H1 (cell line): ENCODE data around the gene SYTL2. TPM values are rescaled to one million over a fixed set of nuclear protein-coding genes. Genes with fewer than 3 reads are reported as not detected.

Experiments
- CTCF ChIA-PET: fragments of 300-600 bp; sonication (Branson Sonifier 250); formaldehyde crosslinking; loops from one replicate; lab custom pipeline; 2021; ENCODE audit not compliant: partially characterized antibody; lab: Charles Lee
- POLR2A ChIA-PET: fragments of 300-600 bp; sonication (Branson Sonifier 250); formaldehyde crosslinking; loops from one replicate; lab custom pipeline; 2021; ENCODE audit warnings: inconsistent platforms; ENCODE audit not compliant: partially characterized antibody; lab: Charles Lee
- DNase-seq, 2 experiments: peaks; one replicate each; pipeline versions ENCODE4 v3.0.0 to v3.0.0-alpha.2; 2010 to 2022; ENCODE audit warnings: low spot score in 2 of 2, low read depth in 1 of 2, mixed read lengths in 1 of 2
- FAIRE-seq: peaks from 2 replicates; lab custom pipeline; 2011; peaks lifted over from hg19 to GRCh38; lab: Jason Lieb, UNC
- H2AFZ ChIP-seq: 2 replicates; pipeline ENCODE4 v1.8.1; 2012; ENCODE audit warnings: low read length, inconsistent platforms
- H2AK5ac ChIP-seq: 2 replicates; pipeline ENCODE4 v1.6.1; 2013; ENCODE audit warnings: low read depth, low read length
- H2BK120ac ChIP-seq: replicated peaks from 2 replicates; pipeline ENCODE3; 2013; ENCODE audit warnings: low read depth, low read length, inconsistent platforms
- H2BK12ac ChIP-seq: 2 replicates; pipeline ENCODE4 v1.6.1; 2013; ENCODE audit warnings: low read depth, low read length
- H2BK15ac ChIP-seq: 2 replicates; pipeline ENCODE4 v1.6.1; 2013; ENCODE audit warnings: low read length
- H2BK20ac ChIP-seq: 2 replicates; pipeline ENCODE4 v1.6.1; 2013; ENCODE audit warnings: low read length
- H2BK5ac ChIP-seq: 2 replicates; pipeline ENCODE4 v1.6.1; 2013; ENCODE audit warnings: low read depth, low read length
- H3K14ac ChIP-seq: 2 replicates; pipeline ENCODE4 v1.6.1; 2013; ENCODE audit warnings: inconsistent platforms; ENCODE audit not compliant: insufficient read length
- H3K18ac ChIP-seq: 2 replicates; pipeline ENCODE4 v1.6.1; 2013; ENCODE audit warnings: low read length; ENCODE audit errors: extremely low read depth
- H3K23ac ChIP-seq: 2 replicates; pipeline ENCODE4 v1.6.1; 2013; ENCODE audit warnings: inconsistent platforms; ENCODE audit not compliant: insufficient read length
- H3K23me2 ChIP-seq: 2 replicates; pipeline ENCODE4 v1.6.1; 2013; ENCODE audit warnings: low read depth, low read length
- H3K27ac ChIP-seq: 2 replicates; pipeline ENCODE4 v1.6.1; 2011; ENCODE audit warnings: low read depth, low read length, inconsistent platforms
- H3K27me3 ChIP-seq, 4 experiments: replicated peaks in 1 of 4; 1 replicate in 1 of 4; 2 replicates in 3 of 4; pipeline versions ENCODE4 v1.6.1 to v1.8.1; 2011 to 2013; ENCODE audit warnings: low read length in 3 of 4, mild to moderate bottlenecking in 3 of 4, inconsistent platforms in 2 of 4, mixed read lengths in 2 of 4, moderate library complexity in 1 of 4; ENCODE audit not compliant: control insufficient read depth in 3 of 4, insufficient read depth in 3 of 4; ENCODE audit errors: extremely low read depth in 1 of 4
- H3K36me3 ChIP-seq, 4 experiments: 2 replicates each; pipeline versions ENCODE4 v1.6.1 to v1.8.1; 2011 to 2013; ENCODE audit warnings: mild to moderate bottlenecking in 4 of 4, low read length in 3 of 4, moderate library complexity in 2 of 4, control low read depth in 1 of 4, inconsistent platforms in 1 of 4; ENCODE audit not compliant: insufficient read depth in 4 of 4, control insufficient read depth in 2 of 4
- H3K4ac ChIP-seq: replicated peaks from 2 replicates; pipeline ENCODE3; 2013; ENCODE audit warnings: low read length, low read depth, mixed read lengths, inconsistent platforms; ENCODE audit not compliant: insufficient read length
- H3K4me1 ChIP-seq, 4 experiments: replicated peaks in 1 of 4; 1 replicate in 1 of 4; 2 replicates in 3 of 4; pipeline versions ENCODE4 v1.6.1 to v1.8.1; 2011 to 2013; ENCODE audit warnings: low read length in 3 of 4, inconsistent platforms in 2 of 4, mixed read lengths in 1 of 4; ENCODE audit not compliant: insufficient read depth in 4 of 4, control insufficient read depth in 3 of 4
- H3K4me2 ChIP-seq, 2 experiments: 2 replicates each; pipeline versions ENCODE4 v1.6.1 to v1.8.1; 2011 to 2013; ENCODE audit warnings: low read depth in 2 of 2, low read length in 2 of 2, control low read depth in 1 of 2, inconsistent platforms in 1 of 2, mild to moderate bottlenecking in 1 of 2; ENCODE audit not compliant: insufficient read depth in 1 of 2
- H3K4me3 ChIP-seq, 4 experiments: fragments of 200-600, 300-600 bp in 1 of 4; sonication (generic), shearing (Covaris generic), sonication (Bioruptor Twin) in 1 of 4; 2 replicates each; pipeline versions ENCODE4 v1.5.1 to v1.8.1; 2011 to 2016; ENCODE audit warnings: low read length in 4 of 4, low read depth in 3 of 4, control low read depth in 2 of 4, inconsistent platforms in 2 of 4, mild to moderate bottlenecking in 2 of 4, mixed read lengths in 1 of 4, moderate library complexity in 1 of 4; ENCODE audit not compliant: insufficient read depth in 2 of 4; ENCODE audit errors: extremely low read depth in 1 of 4
- H3K56ac ChIP-seq: replicated peaks from 2 replicates; pipeline ENCODE3; 2013; ENCODE audit warnings: low read depth, mild to moderate bottlenecking, mixed read lengths, low read length, inconsistent platforms; ENCODE audit not compliant: insufficient read length
- H3K79me1 ChIP-seq: 2 replicates; pipeline ENCODE4 v1.6.1; 2013; ENCODE audit warnings: low read depth, low read length, control low read depth
- H3K79me2 ChIP-seq, 2 experiments: 2 replicates each; pipeline versions ENCODE4 v1.6.1 to v1.8.1; 2012 to 2013; ENCODE audit warnings: low read length in 2 of 2, mild to moderate bottlenecking in 2 of 2, inconsistent platforms in 1 of 2; ENCODE audit not compliant: insufficient read depth in 2 of 2, control insufficient read depth in 1 of 2
- H3K9ac ChIP-seq, 4 experiments: replicated peaks in 1 of 4; 1 replicate in 1 of 4; 2 replicates in 3 of 4; pipeline versions ENCODE4 v1.6.1 to v1.8.1; 2011 to 2013; ENCODE audit warnings: low read depth in 3 of 4, low read length in 3 of 4, control low read depth in 2 of 4, mild to moderate bottlenecking in 2 of 4, moderate library complexity in 2 of 4, inconsistent platforms in 1 of 4; ENCODE audit errors: extremely low read depth in 1 of 4
- H3K9me3 ChIP-seq, 2 experiments: 2 replicates each; pipeline versions ENCODE4 v1.6.1 to v1.8.1; 2012 to 2013; ENCODE audit warnings: mild to moderate bottlenecking in 2 of 2, moderate library complexity in 2 of 2, control low read depth in 1 of 2, inconsistent platforms in 1 of 2, low read depth in 1 of 2, low read length in 1 of 2, mixed read lengths in 1 of 2; ENCODE audit not compliant: insufficient read depth in 2 of 2
- H4K20me1 ChIP-seq, 2 experiments: replicated peaks in 1 of 2; 2 replicates each; pipeline versions ENCODE3 to v1.8.1; 2011 to 2013; ENCODE audit warnings: inconsistent platforms in 2 of 2, low read length in 2 of 2, mild to moderate bottlenecking in 1 of 2; ENCODE audit not compliant: insufficient read depth in 2 of 2, control insufficient read depth in 1 of 2
- H4K5ac ChIP-seq: 2 replicates; pipeline ENCODE4 v1.6.1; 2013; ENCODE audit warnings: low read length, low read depth, mixed read lengths, inconsistent platforms; ENCODE audit not compliant: insufficient read length
- H4K8ac ChIP-seq: 2 replicates; pipeline ENCODE4 v1.8.0; 2013; ENCODE audit warnings: mild to moderate bottlenecking, moderate library complexity, low read length, inconsistent platforms; ENCODE audit not compliant: insufficient read depth; ENCODE audit errors: extremely low read depth
- H4K91ac ChIP-seq: replicated peaks from 2 replicates; pipeline ENCODE3; 2013; ENCODE audit warnings: low read length, mixed read lengths, inconsistent platforms; ENCODE audit not compliant: insufficient read length
- CBX5 ChIP-seq: fragments of 300-800, 300-1000 bp; sonication (generic); IDR thresholded peaks from 2 replicates; pipeline ENCODE4 v1.7.1; 2016; ENCODE audit warnings: antibody characterized with exemption, low read length, low read depth
- KDM1A ChIP-seq: fragments of 200-600, 300-600 bp; sonication (generic); IDR thresholded peaks from 2 replicates; pipeline ENCODE4 v1.7.1; 2016; ENCODE audit warnings: mild to moderate bottlenecking, low read length, borderline replicate concordance
- WGBS, 2 experiments: shearing (Covaris generic) in 1 of 2; methylation state at CpG; one replicate each; pipeline versions ENCODE4 v1.1.6 to v1.1.7; 2013 to 2015; ENCODE audit warnings: low lambda C conversion rate in 2 of 2, mixed read lengths in 2 of 2, inconsistent platforms in 1 of 2, low coverage in 1 of 2, missing lambda C conversion rate in 1 of 2; ENCODE audit not compliant: insufficient replicate concordance in 2 of 2, insufficient coverage in 1 of 2, insufficient read length in 1 of 2; ENCODE audit errors: extremely low coverage in 1 of 2, missing lambda C conversion rate in 1 of 2; 5-methylcytosine and 5-hydroxymethylcytosine counted together
- polyA plus RNA-seq, 7 experiments: library from polyadenylated mRNA; depleted of rRNA in 3 of 7; stranded (reverse) in 5 of 7; unstranded in 2 of 7; fragments of >200 nt in 5 of 7; fragments of 200-250 nt in 2 of 7; gene quantifications; 1 replicate in 5 of 7; 2 replicates in 1 of 7; 4 replicates in 1 of 7; pipeline versions ENCODE4 v1.2.1 to v1.2.3, GENCODE V29; 2011 to 2013; ENCODE audit warnings: missing spikeins in 2 of 7, mixed read lengths in 2 of 7
- total RNA-seq: library from RNA; stranded (reverse); fragmentation: NEBNext Ultra II Directional; extraction: Animal tissue kit (Norgen Biotek cat#: 25700); gene quantifications from 2 replicates; pipeline ENCODE4 v1.2.1, GENCODE V29; 2021

Gene SYTL2
- total and polyA plus RNA-seq, 2 of the 8 experiments (the other 6 are each of a cell fraction or from before 2014, with no cell fraction given): 1.3 to 9.1 TPM

- Histone ChIP-seq H3K23me2 (no peaks in the 10 kb centered on the region), H4K8ac (no peak overlapping the region), H3K23ac (no peak overlapping the region), H3K56ac (no peak overlapping the region), H2BK15ac (no peak overlapping the region), H3K79me2 (no peaks in the 10 kb centered on the region), H3K4me3 (no peak overlapping the region), H3K4me2 (no peak overlapping the region), H3K79me1 (no peaks in the 10 kb centered on the region), H2BK20ac (no peak overlapping the region), H4K20me1 (no peaks in the 10 kb centered on the region), H3K14ac (no peak overlapping the region), H4K91ac (no peak overlapping the region), H2AFZ (no peak overlapping the region), H2AK5ac (no peak overlapping the region), H3K36me3 (no peaks in the 10 kb centered on the region), H3K27me3 (no peaks in the 10 kb centered on the region), H2BK5ac (no peak overlapping the region), H2BK12ac (no peak overlapping the region), H4K5ac (no peak overlapping the region), H3K27ac (no peak overlapping the region), H3K18ac (no peak overlapping the region), H2BK120ac (no peak overlapping the region), H3K9ac (no peak overlapping the region), H3K4me1 (no peaks in the 10 kb centered on the region), H3K9me3 (no peaks in the 10 kb centered on the region), H3K4ac (no peak overlapping the region)
- 92% methylated on average over 4 of the region's 4 CpGs; no CpG with 5 or more reads in 1 of the 2 experiments for WGBS, 2 experiments
- no peak for DNase-seq
- ChIA-PET CTCF (no interaction called here), POLR2A (no interaction called here)
- no peak for FAIRE-seq
- TF ChIP-seq CBX5 (no peak), KDM1A (no peak)
Measured at GRCh38 chr11:85742348-85742747, 68.6 kb downstream of the SYTL2 start.
